HG03457 (cell line): ENCODE results near the gene HS3ST4.
"Not testable (repeated sequence)": the region's sequence is repeated elsewhere in the genome, so short reads cannot be mapped to it uniquely, and the experiment has no call there.

Source experiments
- ATAC-seq: cut with Tn5 transposase; IDR thresholded peaks from one replicate; pipeline ENCODE4 v1.9.1; 2021; ENCODE audit warnings: moderate number of reproducible peaks; ENCODE audit not compliant: unreplicated experiment

HS3ST4 gene

GRCh38 chr16:26078716-26079355 is 387.1 kb downstream of the HS3ST4 start:
- no peak for ATAC-seq

GRCh38 chr16:26087091-26087490 is 395.3 kb downstream of the HS3ST4 start:
- ATAC-seq = no peak

GRCh38 chr16:26091511-26091910 is 399.8 kb downstream of the HS3ST4 start:
- ATAC-seq = no peak

- ATAC-seq = not testable (repeated sequence)
Measured at GRCh38 chr16:26098206-26098605, 406.4 kb downstream of the HS3ST4 start.

- ATAC-seq = no peak
Measured at GRCh38 chr16:26102369-26102768, 410.6 kb downstream of the HS3ST4 start.

- ATAC-seq = no peak
Measured at GRCh38 chr16:26108836-26109505, 417.2 kb downstream of the HS3ST4 start.

GRCh38 chr16:26111900-26112299 is 420.1 kb downstream of the HS3ST4 start:
- no peak for ATAC-seq

- no peak for ATAC-seq
Measured at GRCh38 chr16:26118575-26118974, 426.8 kb downstream of the HS3ST4 start.

GRCh38 chr16:26120729-26121128 is 429.0 kb downstream of the HS3ST4 start:
- ATAC-seq = no peak

GRCh38 chr16:26128296-26128695 is 436.5 kb downstream of the HS3ST4 start:
- ATAC-seq = no peak

- ATAC-seq = no peak
Measured at GRCh38 chr16:26129997-26130396, 438.2 kb downstream of the HS3ST4 start.

- ATAC-seq = no peak
Measured at GRCh38 chr16:26133416-26134093, 441.8 kb downstream of the HS3ST4 start.

- ATAC-seq = no peak
Measured at GRCh38 chr16:26134588-26134987, 442.8 kb downstream of the HS3ST4 start.

GRCh38 chr16:26137956-26138355 is 446.2 kb downstream of the HS3ST4 start:
- no peak for ATAC-seq

- ATAC-seq = no peak
Measured at GRCh38 chr16:26139091-26139490, 447.3 kb downstream of the HS3ST4 start.

GRCh38 chr16:26139884-26140283 is 448.1 kb downstream of the HS3ST4 start:
- ATAC-seq = no peak

GRCh38 chr16:26149364-26150190 is 457.8 kb downstream of the HS3ST4 start:
- no peak for ATAC-seq

- no peak for ATAC-seq
Measured at GRCh38 chr16:26155221-26155620, 463.5 kb downstream of the HS3ST4 start.

GRCh38 chr16:26157319-26157718 is 465.6 kb downstream of the HS3ST4 start:
- no peak for ATAC-seq

- ATAC-seq = no peak
Measured at GRCh38 chr16:26158142-26158759, 466.5 kb downstream of the HS3ST4 start.
